Mesodermal cell (in vitro differentiated cells): ENCODE data around the gene MOAP1.
"Not testable (repeated sequence)": the region's sequence is repeated elsewhere in the genome, so short reads cannot be mapped to it uniquely, and the experiment has no call there.

ENCODE experiments used
- H3K27ac ChIP-seq: 2 replicates; pipeline ENCODE4 v1.7.0; 2013; ENCODE audit warnings: mild to moderate bottlenecking, low read depth, low read length, moderate library complexity; ENCODE audit not compliant: severe bottlenecking
- H3K36me3 ChIP-seq: 2 replicates; pipeline ENCODE4 v1.7.1; 2013; ENCODE audit warnings: mild to moderate bottlenecking, low read length, moderate library complexity; ENCODE audit not compliant: control insufficient read depth, insufficient read depth
- H3K4me1 ChIP-seq: one replicate; pipeline ENCODE4 v1.7.1; 2013; ENCODE audit warnings: mild to moderate bottlenecking, low read length; ENCODE audit not compliant: insufficient read depth, control insufficient read depth, poor library complexity, severe bottlenecking
- H3K4me3 ChIP-seq: 2 replicates; pipeline ENCODE4 v1.7.0; 2013; ENCODE audit warnings: low read length, control low read depth, mild to moderate bottlenecking; ENCODE audit not compliant: insufficient read depth, poor library complexity, severe bottlenecking; ENCODE audit errors: extremely low read depth
- H3K9me3 ChIP-seq: 2 replicates; pipeline ENCODE4 v1.7.1; 2013; ENCODE audit warnings: mild to moderate bottlenecking, low read length, moderate library complexity; ENCODE audit not compliant: control insufficient read depth
- WGBS, 2 experiments: methylation state at CpG; one replicate each; pipeline ENCODE4 v1.1.5; 2013; ENCODE audit warnings: missing lambda C conversion rate in 2 of 2; ENCODE audit not compliant: insufficient coverage in 2 of 2; 5-methylcytosine and 5-hydroxymethylcytosine counted together

MOAP1 gene

GRCh38 chr14:93142854-93143652 is 41.6 kb downstream of the MOAP1 start:
- H3K4me1 ChIP-seq, result no peaks in the 10 kb centered on the region
- no peak overlapping the region for H3K4me3 ChIP-seq
- no peaks in the 10 kb centered on the region for H3K9me3 ChIP-seq
- no peak overlapping the region for H3K27ac ChIP-seq
- H3K36me3 ChIP-seq, result no peaks in the 10 kb centered on the region
- WGBS, 2 experiments, result 88 to 94% methylated on average over 3 to 9 of the region's 13 CpGs

DNA sequence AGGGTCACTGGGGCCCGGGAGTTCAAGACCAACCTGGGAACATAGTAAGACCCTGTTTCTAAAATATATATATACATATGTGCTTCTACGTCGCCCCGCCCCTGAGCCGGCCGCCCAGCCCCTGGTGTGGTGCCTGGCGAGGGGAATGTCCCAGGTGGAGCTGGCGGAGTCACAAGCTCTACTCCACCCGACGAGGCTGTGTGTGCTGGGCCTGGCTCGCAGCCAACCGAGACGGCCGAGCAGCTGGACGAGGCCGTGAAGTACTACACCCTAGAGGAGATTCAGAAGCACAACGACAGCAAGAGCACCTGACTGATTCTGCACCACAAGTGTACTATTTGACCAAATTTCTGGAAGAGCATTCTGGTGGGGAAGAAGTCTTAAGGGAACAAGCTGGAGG is 46.8 kb downstream of the MOAP1 start:
- 82 to 86% methylated on average over 10 to 13 of the region's 17 CpGs for WGBS, 2 experiments
- no peaks in the 10 kb centered on the region for H3K4me1 ChIP-seq
- no peak overlapping the region for H3K4me3 ChIP-seq
- no peaks in the 10 kb centered on the region for H3K9me3 ChIP-seq
- H3K27ac ChIP-seq, result no peak overlapping the region
- H3K36me3 ChIP-seq, result no peaks in the 10 kb centered on the region

- H3K27ac ChIP-seq, H3K4me3 ChIP-seq, H3K9me3 ChIP-seq, H3K36me3 ChIP-seq, H3K4me1 ChIP-seq: not testable (repeated sequence)
- 90 to 95% methylated on average over 10 to 11 of the region's 13 CpGs for WGBS, 2 experiments
These were observed 48.2 kb downstream of the MOAP1 start for GRCh38 chr14:93136508-93136907.

DNA sequence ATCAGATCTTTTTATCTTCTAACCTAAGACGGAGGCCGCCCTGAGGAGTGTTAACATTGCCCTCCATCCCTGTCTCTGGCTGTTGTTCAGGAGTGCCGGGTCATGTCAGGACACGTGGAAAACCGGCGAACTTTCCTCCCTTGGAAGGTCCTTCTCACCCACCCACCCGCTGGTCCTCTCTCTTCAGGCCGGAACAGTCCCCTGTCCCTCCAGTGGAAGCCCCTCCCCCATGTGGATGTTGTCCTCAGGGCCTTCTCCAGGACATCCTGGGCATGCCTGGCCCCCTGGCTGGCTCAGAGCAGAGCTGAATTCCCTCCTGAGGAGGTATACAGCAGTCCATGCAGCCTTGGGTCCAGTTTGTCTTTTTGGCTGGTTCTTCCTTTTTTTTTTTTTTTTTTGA is 48.7 kb downstream of the MOAP1 start:
- Histone ChIP-seq H3K9me3 (no peaks in the 10 kb centered on the region), H3K27ac (no peak overlapping the region), H3K36me3 (no peaks in the 10 kb centered on the region), H3K4me3 (no peak overlapping the region), H3K4me1 (no peaks in the 10 kb centered on the region)
- WGBS, 2 experiments, result 78 to 95% methylated on average over 6 to 8 of the region's 8 CpGs

DNA sequence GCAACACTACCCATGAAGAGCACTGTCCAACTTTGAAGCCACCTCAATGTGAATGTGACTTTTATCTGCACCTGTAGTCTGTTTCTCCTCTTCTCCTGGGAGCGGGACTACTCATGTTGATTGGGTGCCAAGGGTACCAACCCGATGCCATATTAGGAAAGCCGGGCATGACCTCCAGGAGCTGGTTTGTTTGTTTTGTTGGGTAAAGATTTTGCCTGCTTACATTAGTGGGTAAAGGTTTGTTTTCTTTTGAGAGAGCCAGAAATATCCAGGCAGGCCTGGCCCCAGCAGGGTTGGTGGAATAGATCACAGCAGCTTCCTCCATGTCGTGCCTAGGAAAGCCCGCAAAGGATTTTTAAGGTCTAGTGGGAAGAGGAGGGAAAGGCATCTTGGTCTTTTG is 49.3 kb downstream of the MOAP1 start:
- 78 to 100% methylated on average over 2 to 4 of the region's 5 CpGs for WGBS, 2 experiments
- H3K4me3 ChIP-seq, result no peak overlapping the region
- no peaks in the 10 kb centered on the region for H3K36me3 ChIP-seq
- no peaks in the 10 kb centered on the region for H3K4me1 ChIP-seq
- no peak overlapping the region for H3K27ac ChIP-seq
- H3K9me3 ChIP-seq, result no peaks in the 10 kb centered on the region

GRCh38 chr14:93133464-93133863 is 51.2 kb downstream of the MOAP1 start:
- Histone ChIP-seq H3K4me3 (no peak overlapping the region), H3K27ac (no peak overlapping the region), H3K9me3 (no peaks in the 10 kb centered on the region), H3K36me3 (no peaks in the 10 kb centered on the region), H3K4me1 (no peaks in the 10 kb centered on the region)
- 86 to 96% methylated on average over 6 to 7 of the region's 8 CpGs for WGBS, 2 experiments

GRCh38 chr14:93132472-93133065 is 52.1 kb downstream of the MOAP1 start:
- 79 to 92% methylated on average over 4 of the region's 8 CpGs for WGBS, 2 experiments
- Histone ChIP-seq H3K27ac (no peak overlapping the region), H3K4me1 (no peaks in the 10 kb centered on the region), H3K36me3 (no peaks in the 10 kb centered on the region), H3K9me3 (no peaks in the 10 kb centered on the region), H3K4me3 (no peak overlapping the region)
